Measurements from ENCODE around the gene CCDC27. TPM values are rescaled to one million over a fixed set of nuclear protein-coding genes. Genes with fewer than 3 reads are reported as not detected.

The CCDC27 gene
- polyA plus RNA-seq, 4 donors = 0.06 to 0.27 TPM; not detected in 2

- peaks cover 0 to 12% (median 0%) of the 10 kb centered on the region in 3 donors for H3K27me3 ChIP-seq (ENCODE audit: control insufficient read depth in 3 of 3, insufficient read depth in 3 of 3, low read length in 3 of 3)
- no peak for FAIRE-seq
- H3K36me3 ChIP-seq (ENCODE audit: control insufficient read depth in 3 of 3, insufficient read depth in 2 of 3, low read depth in 1 of 3, low read length in 3 of 3) = peaks cover 0 to 4% (median 0%) of the 10 kb centered on the region in 3 donors
- H3K27ac ChIP-seq (ENCODE audit: low read depth in 1 of 3, low read length in 2 of 3) = no peak overlapping the region
- H3K4me1 ChIP-seq (ENCODE audit: control insufficient read depth in 3 of 3, insufficient read depth in 2 of 3, low read depth in 1 of 3, low read length in 2 of 3) = peaks cover 0 to 6% (median 3%) of the 10 kb centered on the region in 3 donors
- 55 to 76% (median 62%) methylated on average over 5 of the region's 5 CpGs for WGBS, 3 donors
- no peak for DNase-seq
- H3K9me3 ChIP-seq (ENCODE audit: control insufficient read depth in 2 of 2, insufficient read depth in 1 of 2, low read depth in 1 of 2, low read length in 1 of 2) = no peaks in the 10 kb centered on the region
- H3K4me3 ChIP-seq (ENCODE audit: low read depth in 1 of 3, low read length in 3 of 3) = no peak overlapping the region
Measured at GRCh38 chr1:3749512-3749911, 2.7 kb upstream of the CCDC27 start.

GRCh38 chr1:3750741-3751140, 1.5 kb upstream of the CCDC27 start:
- Histone ChIP-seq H3K36me3 (ENCODE audit: control insufficient read depth in 3 of 3, insufficient read depth in 2 of 3, low read depth in 1 of 3, low read length in 3 of 3) (no peaks in the 10 kb centered on the region), H3K27me3 (ENCODE audit: control insufficient read depth in 3 of 3, insufficient read depth in 3 of 3, low read length in 3 of 3) (peaks cover 0 to 12% (median 0%) of the 10 kb centered on the region in 3 donors), H3K4me1 (ENCODE audit: control insufficient read depth in 3 of 3, insufficient read depth in 2 of 3, low read depth in 1 of 3, low read length in 2 of 3) (peaks cover 0 to 6% (median 0%) of the 10 kb centered on the region in 3 donors), H3K27ac (ENCODE audit: low read depth in 1 of 3, low read length in 2 of 3) (no peak overlapping the region), H3K9me3 (ENCODE audit: control insufficient read depth in 2 of 2, insufficient read depth in 1 of 2, low read depth in 1 of 2, low read length in 1 of 2) (no peaks in the 10 kb centered on the region), H3K4me3 (ENCODE audit: low read depth in 1 of 3, low read length in 3 of 3) (no peak overlapping the region)
- FAIRE-seq (no peak), DNase-seq (no peak)
- WGBS, 3 donors = 34 to 42% (median 38%) methylated on average over 6 of the region's 6 CpGs

GRCh38 chr1:3753656-3754454, 1.6 kb downstream of the CCDC27 start:
- H3K27me3 ChIP-seq (ENCODE audit: control insufficient read depth in 3 of 3, insufficient read depth in 3 of 3, low read length in 3 of 3) = peaks cover 0 to 12% (median 0%) of the 10 kb centered on the region in 3 donors
- DNase-seq = no peak

GRCh38 chr1:3756394-3756793, 4.1 kb downstream of the CCDC27 start:
- FAIRE-seq (no peak), DNase-seq (no peak)
- peaks cover 0 to 2% of the 10 kb centered on the region in 2 donors for H3K9me3 ChIP-seq (ENCODE audit: control insufficient read depth in 2 of 2, insufficient read depth in 1 of 2, low read depth in 1 of 2, low read length in 1 of 2)
- WGBS, 3 donors = 81 to 84% (median 82%) methylated on average over 21 of the region's 21 CpGs
- no peaks in the 10 kb centered on the region for H3K36me3 ChIP-seq (ENCODE audit: control insufficient read depth in 3 of 3, insufficient read depth in 2 of 3, low read depth in 1 of 3, low read length in 3 of 3)
- H3K4me1 ChIP-seq (ENCODE audit: control insufficient read depth in 3 of 3, insufficient read depth in 2 of 3, low read depth in 1 of 3, low read length in 2 of 3) = no peaks in the 10 kb centered on the region
- H3K27ac ChIP-seq (ENCODE audit: low read depth in 1 of 3, low read length in 2 of 3) = no peak overlapping the region
- H3K27me3 ChIP-seq (ENCODE audit: control insufficient read depth in 3 of 3, insufficient read depth in 3 of 3, low read length in 3 of 3) = peaks cover 0 to 3% (median 0%) of the 10 kb centered on the region in 3 donors
- no peak overlapping the region for H3K4me3 ChIP-seq (ENCODE audit: low read depth in 1 of 3, low read length in 3 of 3)

More at GRCh38 chr1:3753656-3754454, 1.6 kb downstream of the CCDC27 start:
- H3K27ac ChIP-seq (ENCODE audit: low read depth in 1 of 3, low read length in 2 of 3) = no peak overlapping the region
- no peaks in the 10 kb centered on the region for H3K36me3 ChIP-seq (ENCODE audit: control insufficient read depth in 3 of 3, insufficient read depth in 2 of 3, low read depth in 1 of 3, low read length in 3 of 3)
- no peak for FAIRE-seq
- H3K4me1 ChIP-seq (ENCODE audit: control insufficient read depth in 3 of 3, insufficient read depth in 2 of 3, low read depth in 1 of 3, low read length in 2 of 3) = no peaks in the 10 kb centered on the region
- H3K4me3 ChIP-seq (ENCODE audit: low read depth in 1 of 3, low read length in 3 of 3) = no peak overlapping the region
- WGBS, 3 donors = 85 to 87% (median 87%) methylated on average over 20 of the region's 20 CpGs
- no peaks in the 10 kb centered on the region for H3K9me3 ChIP-seq (ENCODE audit: control insufficient read depth in 2 of 2, insufficient read depth in 1 of 2, low read depth in 1 of 2, low read length in 1 of 2)

GRCh38 chr1:3759164-3759563, 6.9 kb downstream of the CCDC27 start:
- H3K4me1 ChIP-seq (ENCODE audit: control insufficient read depth in 3 of 3, insufficient read depth in 2 of 3, low read depth in 1 of 3, low read length in 2 of 3) = no peaks in the 10 kb centered on the region
- WGBS, 3 donors = 75 to 80% (median 76%) methylated on average over 6 of the region's 6 CpGs
- no peak for DNase-seq
- no peak overlapping the region for H3K27ac ChIP-seq (ENCODE audit: low read depth in 1 of 3, low read length in 2 of 3)
- FAIRE-seq = no peak
- no peaks in the 10 kb centered on the region for H3K27me3 ChIP-seq (ENCODE audit: control insufficient read depth in 3 of 3, insufficient read depth in 3 of 3, low read length in 3 of 3)
- no peaks in the 10 kb centered on the region for H3K36me3 ChIP-seq (ENCODE audit: control insufficient read depth in 3 of 3, insufficient read depth in 2 of 3, low read depth in 1 of 3, low read length in 3 of 3)
- no peak overlapping the region for H3K4me3 ChIP-seq (ENCODE audit: low read depth in 1 of 3, low read length in 3 of 3)
- H3K9me3 ChIP-seq (ENCODE audit: control insufficient read depth in 2 of 2, insufficient read depth in 1 of 2, low read depth in 1 of 2, low read length in 1 of 2) = peaks cover 0 to 2% of the 10 kb centered on the region in 2 donors

- H3K27ac ChIP-seq (ENCODE audit: low read depth in 1 of 3, low read length in 2 of 3) = no peak overlapping the region
- H3K4me1 ChIP-seq (ENCODE audit: control insufficient read depth in 3 of 3, insufficient read depth in 2 of 3, low read depth in 1 of 3, low read length in 2 of 3) = no peaks in the 10 kb centered on the region
- H3K4me3 ChIP-seq (ENCODE audit: low read depth in 1 of 3, low read length in 3 of 3) = no peak overlapping the region
- FAIRE-seq (no peak), DNase-seq (no peak)
- WGBS, 3 donors = 51 to 65% (median 56%) methylated on average over 6 of the region's 6 CpGs
- H3K9me3 ChIP-seq (ENCODE audit: control insufficient read depth in 2 of 2, insufficient read depth in 1 of 2, low read depth in 1 of 2, low read length in 1 of 2) = peaks cover 0 to 2% of the 10 kb centered on the region in 2 donors
- no peaks in the 10 kb centered on the region for H3K27me3 ChIP-seq (ENCODE audit: control insufficient read depth in 3 of 3, insufficient read depth in 3 of 3, low read length in 3 of 3)
- no peaks in the 10 kb centered on the region for H3K36me3 ChIP-seq (ENCODE audit: control insufficient read depth in 3 of 3, insufficient read depth in 2 of 3, low read depth in 1 of 3, low read length in 3 of 3)
Measured at GRCh38 chr1:3759796-3760195, 7.5 kb downstream of the CCDC27 start.

- Histone ChIP-seq H3K36me3 (ENCODE audit: control insufficient read depth in 3 of 3, insufficient read depth in 2 of 3, low read depth in 1 of 3, low read length in 3 of 3) (no peaks in the 10 kb centered on the region), H3K27ac (ENCODE audit: low read depth in 1 of 3, low read length in 2 of 3) (no peak overlapping the region), H3K4me3 (ENCODE audit: low read depth in 1 of 3, low read length in 3 of 3) (no peak overlapping the region), H3K9me3 (ENCODE audit: control insufficient read depth in 2 of 2, insufficient read depth in 1 of 2, low read depth in 1 of 2, low read length in 1 of 2) (peaks cover 0 to 5% of the 10 kb centered on the region in 2 donors), H3K4me1 (ENCODE audit: control insufficient read depth in 3 of 3, insufficient read depth in 2 of 3, low read depth in 1 of 3, low read length in 2 of 3) (no peaks in the 10 kb centered on the region), H3K27me3 (ENCODE audit: control insufficient read depth in 3 of 3, insufficient read depth in 3 of 3, low read length in 3 of 3) (peaks cover 0 to 2% (median 0%) of the 10 kb centered on the region in 3 donors)
- no peak for DNase-seq
- 78 to 84% (median 78%) methylated on average over 17 of the region's 17 CpGs for WGBS, 3 donors
- FAIRE-seq = no peak
Measured at GRCh38 chr1:3761296-3762010, 9.2 kb downstream of the CCDC27 start.

GRCh38 chr1:3762151-3762872, 10.1 kb downstream of the CCDC27 start:
- peaks cover 0 to 2% (median 0%) of the 10 kb centered on the region in 3 donors for H3K27me3 ChIP-seq (ENCODE audit: control insufficient read depth in 3 of 3, insufficient read depth in 3 of 3, low read length in 3 of 3)
- no peak for DNase-seq
- no peaks in the 10 kb centered on the region for H3K36me3 ChIP-seq (ENCODE audit: control insufficient read depth in 3 of 3, insufficient read depth in 2 of 3, low read depth in 1 of 3, low read length in 3 of 3)
- H3K4me1 ChIP-seq (ENCODE audit: control insufficient read depth in 3 of 3, insufficient read depth in 2 of 3, low read depth in 1 of 3, low read length in 2 of 3) = no peaks in the 10 kb centered on the region
- 72 to 81% (median 76%) methylated on average over 15 of the region's 15 CpGs for WGBS, 3 donors
- FAIRE-seq = no peak
- peaks cover 0 to 5% of the 10 kb centered on the region in 2 donors for H3K9me3 ChIP-seq (ENCODE audit: control insufficient read depth in 2 of 2, insufficient read depth in 1 of 2, low read depth in 1 of 2, low read length in 1 of 2)
- no peak overlapping the region for H3K27ac ChIP-seq (ENCODE audit: low read depth in 1 of 3, low read length in 2 of 3)
- no peak overlapping the region for H3K4me3 ChIP-seq (ENCODE audit: low read depth in 1 of 3, low read length in 3 of 3)
